GM21381 (cell line): ENCODE results near the gene KRTAP4-12.
"Not testable (repeated sequence)": the region's sequence is repeated elsewhere in the genome, so short reads cannot be mapped to it uniquely, and the experiment has no call there.

ENCODE experiments used
- ATAC-seq: cut with Tn5 transposase; IDR thresholded peaks from one replicate; pipeline ENCODE4 v1.9.1; 2021; ENCODE audit warnings: mild to moderate bottlenecking, moderate library complexity; ENCODE audit not compliant: unreplicated experiment

Gene KRTAP4-12

GRCh38 chr17:41123991-41124371, at the start of gene KRTAP4-12:
TSS of gene KRTAP4-12 (minus strand) at chr17:41124182. CDS start at chr17:41124122, 60 bp downstream.
- not testable (repeated sequence) for ATAC-seq

DNA sequence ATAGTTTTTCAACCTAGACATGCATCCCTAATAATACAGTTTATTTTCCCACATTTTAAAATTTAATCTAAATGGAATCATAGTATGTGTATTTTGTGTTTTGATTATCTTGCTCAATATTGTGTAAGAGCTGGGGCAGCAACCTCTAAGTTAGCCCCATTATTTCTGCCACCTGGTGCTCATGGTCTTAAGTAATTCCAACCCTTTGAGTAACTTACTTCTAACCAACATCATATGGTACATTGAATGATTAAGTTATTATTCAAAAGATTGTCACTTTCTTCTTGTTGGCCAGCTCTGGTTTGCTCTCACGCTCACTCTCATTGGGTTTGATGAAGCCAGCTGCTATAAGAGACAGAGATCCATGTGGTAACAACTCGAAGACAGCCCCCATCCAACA, 47.9 kb upstream of the KRTAP4-12 start:
- no peak for ATAC-seq

DNA sequence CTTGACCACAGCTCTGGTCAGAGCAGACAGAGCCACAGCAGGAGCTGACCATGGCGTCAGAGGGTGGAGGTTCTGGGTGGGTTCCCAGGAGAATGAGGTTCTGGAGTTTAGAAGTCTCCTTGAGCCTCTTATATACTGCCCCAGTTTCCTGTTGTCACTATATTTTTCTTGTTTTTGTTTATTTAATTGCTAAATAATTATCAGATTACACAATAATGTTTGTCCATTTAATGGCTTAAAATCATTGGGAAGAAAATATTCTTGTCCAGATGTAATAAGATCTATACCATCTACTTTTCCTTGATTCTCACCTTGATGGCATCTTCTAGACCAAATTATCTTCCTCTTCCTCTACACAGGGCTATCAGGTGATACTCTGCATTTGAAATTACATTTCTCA, 44.1 kb upstream of the KRTAP4-12 start, which contains the start of gene KRTAP4-3:
Gene KRTAP4-3, minus strand, starts transcription at position 101 of the 400 bp plus-strand sequence. Its CDS starts 49 bp downstream, at position 52.
- ATAC-seq, result no peak

- ATAC-seq, result no peak
These were observed 43.6 kb upstream of the KRTAP4-12 start for GRCh38 chr17:41167561-41167960.

DNA sequence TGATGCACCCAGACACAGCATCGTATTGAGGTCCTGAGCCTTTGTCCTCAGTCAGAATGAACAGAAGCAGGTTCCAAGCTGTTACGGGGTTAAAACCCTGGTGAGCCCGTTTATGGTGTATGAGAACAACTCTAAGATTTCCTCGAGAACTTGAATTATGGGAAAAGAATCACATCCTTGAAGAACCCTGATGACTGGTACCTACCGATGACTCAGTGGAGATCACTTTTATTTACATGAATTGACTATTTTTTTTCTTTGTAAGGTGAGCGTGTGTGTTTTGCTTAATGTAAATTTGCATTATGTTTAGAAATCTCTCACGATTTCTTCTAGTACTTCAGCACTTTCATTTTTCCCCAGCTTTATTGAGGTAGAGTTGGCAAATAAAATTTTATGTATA, 39.8 kb upstream of the KRTAP4-12 start:
- no peak for ATAC-seq

DNA sequence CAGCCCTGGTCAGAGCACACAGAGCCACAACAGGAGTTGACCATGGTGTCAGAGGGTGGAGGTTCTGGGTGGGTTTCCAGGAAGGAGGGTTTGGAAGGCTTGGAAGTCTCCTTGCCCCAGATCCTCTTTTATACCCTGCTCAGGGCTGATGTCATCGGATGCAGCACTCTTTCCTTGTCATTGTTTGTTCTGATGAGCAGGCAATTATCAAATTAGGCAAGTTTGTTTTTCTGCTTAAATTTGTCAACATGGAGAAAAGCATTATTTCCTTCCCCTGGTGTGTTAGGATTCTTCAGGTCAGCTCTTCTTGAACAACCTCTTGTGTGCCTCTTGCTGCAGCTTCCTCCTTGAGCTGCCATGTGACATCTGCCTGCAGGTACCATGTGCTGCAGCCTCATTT, 36.7 kb upstream of the KRTAP4-12 start, which contains the start of gene KRTAP4-4:
Gene KRTAP4-4, minus strand, starts transcription at position 101 of the 400 bp plus-strand sequence. Its CDS starts 57 bp downstream, at position 44.
- ATAC-seq, result no peak

DNA sequence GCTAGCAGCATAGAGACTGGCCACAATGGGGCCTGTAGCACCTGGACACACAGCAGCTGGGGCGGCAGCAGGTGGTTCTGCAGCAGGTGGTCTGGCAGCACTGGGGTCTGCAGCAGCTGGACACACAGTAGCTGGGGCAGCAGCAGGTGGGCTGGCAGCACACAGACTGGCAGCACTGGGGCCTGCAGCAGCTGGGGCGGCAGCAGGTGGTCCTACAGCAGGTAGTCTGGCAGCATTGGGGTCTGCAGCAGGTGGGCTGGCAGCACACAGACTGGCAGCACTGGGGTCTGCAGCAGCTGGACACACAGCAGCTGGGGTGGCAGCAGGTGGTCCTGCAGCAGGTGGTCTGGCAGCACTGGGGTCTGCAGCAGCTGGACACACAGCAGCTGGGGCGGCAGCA, 36.2 kb upstream of the KRTAP4-12 start:
- not testable (repeated sequence) for ATAC-seq

GRCh38 chr17:41153856-41154255, 29.9 kb upstream of the KRTAP4-12 start:
- ATAC-seq, result no peak

GRCh38 chr17:41151525-41151924, 27.5 kb upstream of the KRTAP4-12 start:
- ATAC-seq, result no peak

- ATAC-seq, result no peak
These were observed 26.0 kb upstream of the KRTAP4-12 start for GRCh38 chr17:41150026-41150425.

DNA sequence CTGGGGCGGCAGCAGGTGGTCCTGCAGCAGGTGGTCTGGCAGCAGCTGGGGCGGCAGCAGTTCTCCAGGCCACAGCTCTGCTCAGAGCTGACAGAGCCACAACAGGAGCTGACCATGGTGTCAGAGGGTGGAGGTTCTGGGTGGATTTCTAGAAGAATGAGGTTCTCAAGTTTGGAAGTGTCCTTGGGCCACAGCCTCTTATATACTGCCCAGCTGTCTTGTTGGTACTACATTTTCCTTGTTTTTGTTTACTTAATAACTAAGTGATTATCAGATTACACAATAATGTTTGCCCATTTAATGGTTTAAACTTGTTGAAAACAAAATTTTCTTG, 25.6 kb upstream of the KRTAP4-12 start, which contains the start of gene KRTAP4-5:
Gene KRTAP4-5, minus strand, starts transcription at position 174 of the 334 bp plus-strand sequence. Its CDS starts 58 bp downstream, at position 116.
- ATAC-seq, result no peak

DNA sequence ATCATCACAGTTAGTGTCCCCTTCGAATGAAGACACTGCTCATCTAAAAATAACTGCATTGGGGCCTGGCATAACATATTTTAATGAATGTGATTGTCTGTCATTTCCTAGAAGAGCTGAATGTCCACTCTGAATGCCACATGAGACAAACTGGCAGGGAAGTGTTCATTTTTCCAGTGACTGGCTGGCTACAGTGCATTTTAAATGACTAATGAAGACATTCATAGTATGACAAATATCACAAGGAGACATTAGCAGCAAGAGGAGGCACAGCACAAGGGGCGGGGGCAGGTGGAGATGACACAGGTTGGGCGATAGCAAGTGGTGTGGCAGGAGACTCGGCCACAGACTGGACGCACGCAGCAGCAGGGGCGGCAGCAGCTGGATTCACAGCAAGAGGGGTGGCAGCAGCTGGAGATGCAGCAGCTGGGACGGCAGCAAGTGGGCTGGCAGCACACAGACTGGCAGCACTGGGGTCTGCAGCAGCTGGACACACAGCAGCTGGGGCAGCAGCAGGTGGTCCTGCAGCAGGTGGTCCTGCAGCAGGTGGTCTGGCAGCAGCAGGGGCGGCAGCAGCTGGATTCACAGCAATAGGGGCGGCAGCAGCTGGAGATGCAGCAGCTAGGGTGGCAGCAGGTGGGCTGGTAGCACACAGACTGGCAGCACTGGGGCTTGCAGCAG, 25.1 kb upstream of the KRTAP4-12 start:
- ATAC-seq, result not testable (repeated sequence)

DNA sequence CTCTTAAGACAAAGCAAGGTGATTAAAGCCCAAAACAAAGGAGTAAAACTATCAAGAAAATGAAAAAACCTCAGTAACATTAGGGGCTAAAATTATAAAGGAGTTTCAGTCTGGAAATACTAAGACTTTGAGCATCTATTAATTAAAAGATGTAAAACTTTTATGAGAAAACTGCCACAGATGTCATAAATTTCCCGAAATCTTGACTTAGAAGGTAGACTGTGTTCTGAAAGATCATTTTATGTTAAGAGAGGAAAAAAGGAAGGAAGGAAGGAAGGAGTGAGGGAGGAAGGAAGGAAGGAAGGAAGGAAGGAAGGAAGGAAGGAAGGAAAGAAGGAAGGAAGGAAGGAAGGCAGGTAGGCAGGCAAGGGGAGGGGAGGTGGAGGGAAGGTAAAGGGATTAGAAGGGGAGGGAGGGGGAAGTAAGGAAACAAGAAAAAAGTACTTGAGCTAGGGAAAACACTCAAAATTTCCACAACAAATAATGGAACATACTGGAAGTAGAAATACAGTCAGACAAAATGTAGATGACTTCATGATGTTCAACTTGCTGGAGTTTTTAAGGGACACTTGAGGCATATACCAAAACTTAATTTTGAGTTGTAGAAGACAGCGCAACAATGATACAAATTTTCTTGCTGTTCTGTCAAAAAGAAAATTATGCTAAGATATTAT, 23.7 kb upstream of the KRTAP4-12 start:
- no peak for ATAC-seq

DNA sequence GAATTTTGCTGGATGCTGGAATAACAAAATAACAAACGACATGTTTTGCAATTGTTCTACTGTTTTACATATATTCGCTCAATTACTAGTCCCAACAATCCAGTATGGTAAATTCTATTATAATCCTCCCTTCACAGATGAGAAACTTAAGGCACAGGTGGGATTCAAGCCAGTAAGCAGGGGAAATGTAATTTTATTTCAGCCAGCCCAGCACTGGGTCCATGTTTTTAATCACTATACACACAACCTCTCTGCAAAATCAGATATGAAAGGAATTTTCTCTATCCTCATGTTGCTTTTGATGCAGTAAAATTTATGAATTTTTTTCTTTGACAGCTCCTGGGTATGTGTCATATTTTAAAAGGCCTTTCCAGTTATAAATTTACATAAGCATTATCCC, 21.3 kb upstream of the KRTAP4-12 start:
- ATAC-seq, result no peak

DNA sequence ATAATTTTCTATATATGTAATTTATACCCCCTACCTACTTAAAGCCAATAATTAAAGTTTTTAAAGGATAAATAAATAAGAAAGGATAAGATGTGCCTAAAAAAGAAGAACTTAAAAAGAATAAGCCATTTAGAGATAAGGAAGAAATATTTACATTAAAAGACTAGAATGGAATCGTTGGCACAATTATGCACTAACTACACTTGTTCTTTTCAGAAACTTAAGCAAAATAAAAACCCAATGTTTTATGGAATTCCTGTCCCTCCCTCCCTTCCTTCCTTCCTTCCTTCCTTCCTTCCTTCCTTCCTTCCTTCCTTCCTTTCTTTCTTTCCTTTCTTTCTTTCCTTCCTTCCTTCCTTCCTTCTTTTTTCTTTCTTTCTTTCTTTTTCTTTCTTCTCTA, 20.9 kb upstream of the KRTAP4-12 start:
- ATAC-seq, result no peak

DNA sequence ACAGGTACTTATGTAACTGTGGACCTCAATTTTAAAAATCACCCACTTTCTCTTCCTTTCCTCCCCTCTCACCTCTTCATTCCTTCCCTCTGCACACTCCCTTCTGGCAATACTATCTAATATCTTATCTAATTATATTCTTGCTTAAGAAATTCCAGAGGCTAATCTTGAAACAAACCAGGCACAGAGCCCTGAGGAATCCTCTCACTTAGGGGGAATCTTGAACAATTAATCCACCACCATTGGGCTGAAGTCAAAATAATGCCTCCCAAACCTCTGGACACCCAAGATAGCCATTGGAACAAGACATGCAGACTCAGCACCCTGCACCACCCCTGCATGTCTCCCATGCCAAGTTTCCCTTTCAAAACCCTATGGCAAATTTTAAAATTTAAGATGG, 17.4 kb upstream of the KRTAP4-12 start:
- ATAC-seq, result no peak

- no peak for ATAC-seq
These were observed 16.6 kb upstream of the KRTAP4-12 start, which contains the start of gene KRTAP4-6 for GRCh38 chr17:41140360-41141131. TSS of gene KRTAP4-6 (minus strand) at chr17:41140544. CDS start at chr17:41140487, 57 bp downstream.

GRCh38 chr17:41139865-41140264, 15.9 kb upstream of the KRTAP4-12 start:
- not testable (repeated sequence) for ATAC-seq

- no peak for ATAC-seq
These were observed 10.1 kb upstream of the KRTAP4-12 start for GRCh38 chr17:41133880-41134735.

GRCh38 chr17:41131979-41132378, 8.0 kb upstream of the KRTAP4-12 start:
- no peak for ATAC-seq
